DOHH2 (cell line): ENCODE measurements around the gene TLR7.

ENCODE experiments used
- EZH2phosphoT487 ChIP-seq: fragments of 200-600 bp; sonication (generic); IDR thresholded peaks from 2 replicates; pipeline ENCODE4 v1.6.1; 2017; ENCODE audit warnings: borderline replicate concordance, mild to moderate bottlenecking, antibody characterized with exemption, low read length, moderate library complexity, mixed read lengths
- TF ChIP-seq, protein P1 (sequence below): fragments of 200-600 bp; sonication (generic); IDR thresholded peaks from one replicate; pipeline ENCODE4 v1.5.1; 2014; ENCODE audit warnings: antibody characterized with exemption, mild to moderate bottlenecking, low read depth, low read length; ENCODE audit not compliant: poor library complexity, severe bottlenecking

DNA sequence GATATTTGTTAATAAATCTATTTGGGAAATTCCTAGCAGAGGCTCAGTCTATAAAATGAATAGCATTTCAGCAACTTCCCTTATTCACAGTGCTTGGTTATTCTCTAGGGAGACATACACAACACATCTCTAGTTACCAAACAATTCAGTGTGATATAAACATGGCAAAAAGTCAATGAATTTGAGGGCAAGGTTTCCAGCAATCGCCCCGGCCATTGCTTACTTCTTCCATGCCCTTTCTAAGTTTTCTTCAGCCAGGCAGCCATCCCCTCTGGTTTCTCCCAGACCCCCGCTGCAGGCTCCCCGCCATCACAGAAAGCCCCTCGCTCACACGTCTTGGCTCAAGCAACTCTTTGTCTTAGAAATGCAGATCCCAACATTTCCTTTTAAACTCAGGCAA lies 4.4 kb downstream of the TLR7 start:
- TF ChIP-seq, protein P1, sequence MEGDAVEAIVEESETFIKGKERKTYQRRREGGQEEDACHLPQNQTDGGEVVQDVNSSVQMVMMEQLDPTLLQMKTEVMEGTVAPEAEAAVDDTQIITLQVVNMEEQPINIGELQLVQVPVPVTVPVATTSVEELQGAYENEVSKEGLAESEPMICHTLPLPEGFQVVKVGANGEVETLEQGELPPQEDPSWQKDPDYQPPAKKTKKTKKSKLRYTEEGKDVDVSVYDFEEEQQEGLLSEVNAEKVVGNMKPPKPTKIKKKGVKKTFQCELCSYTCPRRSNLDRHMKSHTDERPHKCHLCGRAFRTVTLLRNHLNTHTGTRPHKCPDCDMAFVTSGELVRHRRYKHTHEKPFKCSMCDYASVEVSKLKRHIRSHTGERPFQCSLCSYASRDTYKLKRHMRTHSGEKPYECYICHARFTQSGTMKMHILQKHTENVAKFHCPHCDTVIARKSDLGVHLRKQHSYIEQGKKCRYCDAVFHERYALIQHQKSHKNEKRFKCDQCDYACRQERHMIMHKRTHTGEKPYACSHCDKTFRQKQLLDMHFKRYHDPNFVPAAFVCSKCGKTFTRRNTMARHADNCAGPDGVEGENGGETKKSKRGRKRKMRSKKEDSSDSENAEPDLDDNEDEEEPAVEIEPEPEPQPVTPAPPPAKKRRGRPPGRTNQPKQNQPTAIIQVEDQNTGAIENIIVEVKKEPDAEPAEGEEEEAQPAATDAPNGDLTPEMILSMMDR = no peak
- TF ChIP-seq EZH2phosphoT487 = no peak
